Left hindlimb (tissue), 1 donor: Measurements from ENCODE around the gene XIRP2.

ENCODE experiments used
- DNase-seq: peaks from one replicate; pipeline ENCODE4 v3.0.0-alpha.2; 2018

Gene XIRP2, protein sequence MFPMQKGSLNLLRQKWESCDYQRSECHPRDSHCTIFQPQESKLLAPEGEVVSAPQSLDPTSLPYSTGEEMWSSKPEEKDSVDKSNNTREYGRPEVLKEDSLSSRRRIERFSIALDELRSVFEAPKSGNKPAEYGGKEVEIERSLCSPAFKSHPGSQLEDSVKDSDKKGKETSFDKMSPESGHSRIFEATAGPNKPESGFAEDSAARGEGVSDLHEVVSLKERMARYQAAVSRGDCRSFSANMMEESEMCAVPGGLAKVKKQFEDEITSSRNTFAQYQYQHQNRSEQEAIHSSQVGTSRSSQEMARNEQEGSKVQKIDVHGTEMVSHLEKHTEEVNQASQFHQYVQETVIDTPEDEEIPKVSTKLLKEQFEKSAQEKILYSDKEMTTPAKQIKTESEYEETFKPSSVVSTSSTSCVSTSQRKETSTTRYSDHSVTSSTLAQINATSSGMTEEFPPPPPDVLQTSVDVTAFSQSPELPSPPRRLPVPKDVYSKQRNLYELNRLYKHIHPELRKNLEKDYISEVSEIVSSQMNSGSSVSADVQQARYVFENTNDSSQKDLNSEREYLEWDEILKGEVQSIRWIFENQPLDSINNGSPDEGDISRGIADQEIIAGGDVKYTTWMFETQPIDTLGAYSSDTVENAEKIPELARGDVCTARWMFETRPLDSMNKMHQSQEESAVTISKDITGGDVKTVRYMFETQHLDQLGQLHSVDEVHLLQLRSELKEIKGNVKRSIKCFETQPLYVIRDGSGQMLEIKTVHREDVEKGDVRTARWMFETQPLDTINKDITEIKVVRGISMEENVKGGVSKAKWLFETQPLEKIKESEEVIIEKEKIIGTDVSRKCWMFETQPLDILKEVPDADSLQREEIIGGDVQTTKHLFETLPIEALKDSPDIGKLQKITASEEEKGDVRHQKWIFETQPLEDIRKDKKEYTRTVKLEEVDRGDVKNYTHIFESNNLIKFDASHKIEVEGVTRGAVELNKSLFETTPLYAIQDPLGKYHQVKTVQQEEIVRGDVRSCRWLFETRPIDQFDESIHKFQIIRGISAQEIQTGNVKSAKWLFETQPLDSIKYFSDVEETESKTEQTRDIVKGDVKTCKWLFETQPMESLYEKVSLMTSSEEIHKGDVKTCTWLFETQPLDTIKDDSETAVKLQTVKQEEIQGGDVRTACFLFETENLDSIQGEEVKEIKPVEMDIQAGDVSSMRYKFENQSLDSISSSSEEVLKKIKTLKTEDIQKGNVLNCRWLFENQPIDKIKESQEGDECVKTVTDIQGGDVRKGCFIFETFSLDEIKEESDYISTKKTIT (N-terminal part only)

DNA sequence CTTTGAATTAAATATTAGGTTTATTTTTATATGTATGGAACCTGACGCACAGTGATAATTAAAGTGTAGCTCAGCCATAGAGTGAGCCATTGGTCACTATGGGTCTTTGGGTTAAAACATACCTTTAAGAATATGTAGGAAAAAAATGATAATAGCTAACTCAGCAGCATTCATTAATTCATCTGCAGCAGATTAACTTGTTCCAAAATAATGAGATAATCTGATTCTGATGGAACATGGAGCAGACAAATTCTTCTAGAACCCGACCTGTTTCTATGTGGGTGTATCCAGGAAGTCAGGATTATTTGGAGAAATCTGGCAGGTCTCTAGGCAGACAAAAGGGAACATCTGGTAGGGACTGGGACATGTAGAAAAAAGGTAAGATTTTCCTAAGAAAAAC, at the start of gene XIRP2:
Gene XIRP2, plus strand, starts transcription at position 301 of the 400 bp plus-strand sequence. CDS start 15,003 bp downstream, outside the sequence.
- no peak for DNase-seq

DNA sequence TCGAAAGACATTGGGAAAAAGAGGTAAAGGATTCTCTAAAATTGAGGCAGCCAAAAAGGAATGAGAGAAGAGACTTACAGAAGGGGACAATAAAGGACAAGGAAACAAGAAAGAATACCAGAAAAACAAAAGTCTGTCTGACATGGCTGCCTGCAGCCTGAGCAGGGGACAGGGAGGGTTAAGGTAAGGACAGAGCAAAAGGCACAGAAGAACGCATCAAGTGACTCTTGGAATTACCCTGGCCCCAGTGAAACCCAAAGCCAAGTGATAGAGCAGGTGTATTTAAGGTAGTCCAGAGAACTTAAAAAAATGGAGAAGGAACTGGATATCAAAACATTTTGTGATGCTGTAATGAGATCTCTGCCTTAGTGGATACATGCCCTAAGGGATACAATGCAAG, 47.1 kb upstream of the XIRP2 start:
- no peak for DNase-seq

DNA sequence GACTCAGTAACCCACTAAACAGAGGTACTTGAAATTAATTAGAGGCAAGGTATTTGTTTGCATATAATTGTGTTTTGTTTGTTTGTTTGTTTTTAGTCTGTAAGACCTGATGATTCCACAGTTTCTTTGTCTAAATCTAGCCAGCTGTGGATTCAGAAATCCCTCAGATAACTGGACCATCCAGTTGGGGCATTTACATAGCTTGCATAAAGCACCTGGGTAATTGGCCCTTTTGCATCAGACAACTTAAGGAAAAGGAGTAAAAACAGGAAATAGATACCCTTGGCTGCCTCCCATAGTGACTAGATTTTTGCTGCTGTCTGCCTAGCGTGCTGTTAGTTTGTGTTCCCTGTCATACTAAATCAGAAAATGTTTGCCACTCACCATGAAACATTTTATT, 46.6 kb upstream of the XIRP2 start:
- no peak for DNase-seq

DNA sequence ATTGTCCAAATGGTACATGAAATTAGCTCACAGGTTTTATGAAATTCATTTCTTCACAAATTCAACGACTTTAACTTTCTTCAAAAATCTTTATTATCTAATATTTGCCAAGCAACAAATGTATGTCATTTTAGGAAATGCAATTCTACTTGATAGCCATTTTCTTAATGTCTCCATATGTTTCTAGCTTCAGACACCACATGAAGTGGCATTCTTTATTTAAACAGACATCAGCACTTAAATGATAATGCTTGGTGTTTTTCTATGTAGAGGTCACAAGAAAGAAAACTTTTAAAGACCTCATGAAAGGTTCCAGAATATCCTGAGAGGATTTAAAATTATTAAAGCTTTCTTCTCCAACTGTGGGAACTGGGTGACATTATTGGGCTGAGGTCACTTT, 44.2 kb upstream of the XIRP2 start:
- DNase-seq: no peak

DNA sequence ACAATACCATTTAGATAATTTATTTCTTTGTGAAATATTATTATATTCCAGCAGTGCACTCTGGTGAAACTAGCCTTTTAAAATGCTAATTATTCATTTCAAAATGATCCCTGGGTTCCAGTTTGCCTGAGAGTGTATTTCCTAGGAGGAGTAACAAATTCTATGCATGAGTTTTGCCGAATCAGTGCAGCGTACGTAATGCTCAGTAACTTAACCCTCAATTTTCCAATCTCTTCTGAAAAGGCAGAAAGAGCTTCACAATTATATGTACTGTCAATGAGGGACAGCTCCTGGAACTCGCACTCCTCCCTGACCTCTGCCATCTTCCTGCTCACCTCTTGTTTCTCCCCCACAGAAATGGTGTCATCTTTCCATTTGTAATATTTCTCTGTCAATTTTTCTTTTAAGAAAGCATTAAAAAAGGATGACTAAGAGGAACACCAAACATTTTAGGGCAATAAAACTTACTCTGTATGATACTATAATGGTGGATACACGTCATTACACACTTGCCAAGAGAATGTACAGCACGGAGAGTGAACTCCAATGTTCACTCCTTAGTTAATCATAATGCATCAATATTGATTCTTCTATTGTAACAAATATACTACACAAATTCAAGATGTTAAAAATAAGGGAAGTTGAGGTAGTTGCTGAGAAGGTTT, 25.7 kb upstream of the XIRP2 start:
- DNase-seq: no peak

DNA sequence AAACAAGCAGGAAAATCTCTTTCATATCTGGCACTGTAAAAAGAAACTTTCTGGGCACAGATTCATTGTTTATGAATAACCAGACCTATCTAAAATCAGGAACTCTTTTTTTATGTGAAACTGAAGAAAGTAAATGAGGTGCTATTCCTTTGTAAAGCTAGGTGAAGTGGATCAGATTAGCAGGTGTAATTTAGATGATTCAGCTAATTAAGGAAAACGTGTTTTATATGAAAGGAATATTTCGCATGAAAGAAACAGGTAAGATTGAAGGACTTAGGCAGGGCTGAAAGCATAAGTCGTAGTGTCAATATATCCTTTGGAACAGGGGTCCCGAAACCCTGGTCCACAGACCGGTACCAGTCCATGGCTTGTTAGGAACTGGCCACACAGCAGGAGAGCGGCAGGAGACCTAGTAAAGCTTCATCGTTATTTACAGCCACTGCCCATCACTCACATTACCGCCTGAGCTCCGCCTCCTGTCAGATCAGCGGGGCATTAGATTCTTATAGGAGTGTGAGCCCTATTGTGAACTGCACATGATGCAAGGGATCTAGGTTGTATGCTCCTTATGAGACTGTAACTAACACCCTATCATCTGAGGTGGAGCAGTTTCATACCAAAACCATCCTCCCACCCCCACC, 20.3 kb upstream of the XIRP2 start:
- DNase-seq: no peak

DNA sequence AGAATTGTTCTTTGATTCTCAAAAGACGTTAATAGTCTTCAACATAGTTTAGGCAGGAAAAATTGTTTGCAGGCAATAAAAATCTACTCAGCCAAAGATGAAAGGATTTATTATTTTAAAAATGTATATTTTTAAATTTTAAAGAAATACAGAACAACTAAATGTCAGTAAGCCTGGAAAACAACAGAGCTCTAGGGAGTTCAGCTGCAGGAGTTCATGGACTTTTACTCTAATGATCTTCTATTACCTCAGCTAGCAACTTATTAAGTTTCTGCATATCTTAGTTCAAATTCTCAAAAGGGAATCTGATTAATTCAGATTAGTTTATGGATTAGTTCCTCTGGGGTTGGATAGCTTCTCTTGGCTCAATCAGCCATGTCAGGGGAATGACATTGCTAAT, 17.9 kb upstream of the XIRP2 start:
- no peak for DNase-seq

DNA sequence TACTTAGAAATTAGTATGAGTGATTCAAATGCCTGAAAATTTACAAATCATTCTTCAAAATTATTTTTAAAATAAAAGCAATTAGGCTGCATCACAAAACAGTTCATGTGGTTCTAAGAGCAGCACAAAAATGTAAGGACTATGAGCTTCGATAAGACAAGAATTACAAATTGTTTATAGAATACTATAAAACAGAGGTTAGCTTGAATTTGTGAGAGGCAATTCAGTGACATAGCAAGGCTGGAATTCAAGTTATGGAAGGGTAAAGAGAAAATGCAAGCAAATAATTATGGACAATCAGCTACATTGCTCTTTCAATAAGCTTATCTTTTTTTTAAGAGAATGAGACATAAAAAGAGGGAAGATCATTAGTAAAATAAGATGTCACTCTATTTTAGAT, 7.1 kb upstream of the XIRP2 start:
- no peak for DNase-seq

DNA sequence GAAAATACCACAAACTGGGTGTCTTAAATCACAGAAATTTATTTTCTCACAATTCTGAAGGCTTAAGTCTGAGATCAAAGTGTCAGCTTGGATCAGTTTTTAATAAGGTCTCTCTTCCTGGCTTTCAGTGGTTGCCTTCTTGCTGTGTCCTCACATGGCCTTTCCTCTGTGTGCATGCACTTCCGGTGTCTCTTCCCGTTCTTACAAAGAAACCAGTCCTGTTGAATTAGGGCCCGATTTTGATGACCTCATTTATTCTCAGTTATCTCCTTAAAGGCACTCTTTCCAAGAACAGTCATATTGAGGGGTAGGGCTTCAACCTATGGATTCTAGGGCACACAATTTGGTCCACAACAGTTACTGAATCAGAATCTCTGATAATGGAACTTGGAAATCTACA, 5.4 kb upstream of the XIRP2 start:
- no peak for DNase-seq

DNA sequence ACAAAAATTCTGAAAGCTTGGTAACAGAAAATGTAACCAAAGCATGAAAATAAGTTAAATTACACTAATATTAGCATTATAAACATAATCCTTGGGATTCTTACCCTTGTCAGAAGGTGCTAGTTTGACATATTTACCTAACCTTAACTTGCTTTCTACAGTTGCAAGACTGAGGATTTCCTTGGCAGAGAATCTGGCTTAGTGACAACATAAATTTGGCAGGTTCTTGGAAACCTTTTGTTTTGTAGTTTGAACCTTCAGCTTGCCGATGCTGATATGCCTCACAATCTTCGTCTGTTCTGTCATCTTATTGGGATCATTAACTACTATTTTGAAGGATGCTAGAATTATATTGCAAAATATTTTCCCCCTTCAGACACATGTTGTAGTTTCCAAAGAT, 3.4 kb downstream of the XIRP2 start:
- DNase-seq: no peak

DNA sequence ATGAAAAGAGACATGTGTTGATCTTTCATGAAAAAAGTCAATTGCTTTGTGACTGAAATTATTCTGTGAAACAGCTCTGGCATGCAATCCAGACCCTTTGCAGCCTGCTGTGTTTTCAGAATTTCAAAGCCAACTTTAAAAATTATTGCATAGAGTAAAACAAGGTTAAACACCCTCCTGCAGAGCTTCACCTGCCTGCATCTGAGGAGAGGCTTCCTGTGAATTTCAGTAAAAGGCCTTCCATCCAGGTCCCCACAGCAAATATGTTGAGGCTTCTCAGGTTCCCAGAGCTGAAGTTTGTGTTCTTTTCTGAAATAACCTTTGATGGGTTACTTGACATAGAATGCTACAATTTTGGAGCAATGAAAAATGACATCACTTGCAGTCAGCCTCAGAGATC, 4.1 kb downstream of the XIRP2 start:
- no peak for DNase-seq

DNA sequence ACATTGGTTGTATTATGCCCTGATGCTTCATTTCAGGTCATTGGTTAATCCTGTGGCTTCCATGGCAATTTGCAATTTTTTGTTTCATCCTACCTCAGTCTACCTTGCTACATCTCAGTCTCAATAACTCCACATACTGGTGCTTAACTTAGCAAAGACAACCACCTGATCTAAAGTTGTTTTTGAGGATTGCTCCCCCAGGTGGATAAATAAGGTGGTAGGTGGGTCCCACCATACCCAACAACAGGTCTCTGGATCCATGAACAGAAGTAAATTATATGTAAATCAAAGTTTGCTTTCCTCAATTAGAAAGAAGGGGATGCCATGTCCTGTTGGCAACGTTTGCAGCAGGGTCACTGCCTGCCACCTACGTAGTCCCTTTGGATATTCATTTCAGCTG, 7.0 kb downstream of the XIRP2 start:
- no peak for DNase-seq

DNA sequence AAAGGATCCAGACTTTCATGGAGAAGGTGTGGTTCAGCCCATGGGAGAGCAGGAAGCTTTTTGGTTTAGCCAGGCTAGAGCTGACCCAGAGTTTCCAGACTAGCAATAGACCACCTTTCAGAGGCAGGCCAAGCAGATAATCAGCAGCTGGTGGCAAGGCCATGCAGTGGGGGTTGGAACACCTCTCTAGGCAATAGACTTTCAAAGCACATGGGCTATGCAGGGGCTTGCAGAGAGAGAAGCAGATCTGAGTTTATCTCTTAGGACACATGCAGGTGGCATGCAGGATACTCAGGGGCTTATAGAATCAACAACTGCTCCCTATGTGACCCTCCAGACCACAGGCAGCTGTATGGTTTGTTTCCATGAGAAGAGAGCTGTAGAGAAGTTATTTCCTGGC, 9.4 kb downstream of the XIRP2 start:
- no peak for DNase-seq

DNA sequence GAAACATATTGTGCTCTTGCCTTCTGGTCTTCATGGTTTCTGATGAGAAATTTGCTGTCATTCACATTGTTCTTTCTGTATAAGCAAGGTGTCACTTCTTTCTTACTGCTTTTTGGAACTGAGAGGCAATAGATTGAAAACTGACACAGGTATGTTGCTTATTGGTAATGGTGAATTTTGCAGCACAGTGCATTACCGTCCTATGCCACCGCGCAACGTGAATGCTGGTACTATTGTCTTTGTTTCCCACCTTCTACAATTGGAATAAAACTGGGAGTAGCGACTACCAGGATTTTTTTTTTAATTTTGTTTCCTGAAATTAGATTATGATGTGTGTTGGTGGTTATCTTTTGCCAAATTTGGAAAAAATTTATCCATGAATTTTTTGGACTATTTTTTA, 11.4 kb downstream of the XIRP2 start:
- no peak for DNase-seq

DNA sequence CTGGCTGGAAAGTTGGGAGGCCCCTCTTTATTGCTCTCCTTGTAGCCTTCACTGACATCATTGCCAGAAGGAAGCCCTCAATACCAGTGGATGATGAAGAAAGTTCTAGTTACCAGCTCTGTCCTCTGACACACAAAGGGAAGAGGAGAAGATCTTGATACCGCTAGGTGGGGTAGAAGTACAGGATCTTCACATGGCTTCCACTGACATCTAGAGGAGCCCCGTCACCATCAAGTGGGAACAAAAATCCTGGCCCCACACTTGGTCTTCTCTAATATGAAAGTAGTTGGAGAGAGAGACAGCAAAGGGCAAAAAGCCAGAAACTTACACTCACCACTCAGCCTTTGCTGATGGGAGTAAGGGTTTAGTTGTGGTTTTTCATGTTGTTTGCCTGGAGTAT, 12.4 kb downstream of the XIRP2 start:
- DNase-seq: no peak

DNA sequence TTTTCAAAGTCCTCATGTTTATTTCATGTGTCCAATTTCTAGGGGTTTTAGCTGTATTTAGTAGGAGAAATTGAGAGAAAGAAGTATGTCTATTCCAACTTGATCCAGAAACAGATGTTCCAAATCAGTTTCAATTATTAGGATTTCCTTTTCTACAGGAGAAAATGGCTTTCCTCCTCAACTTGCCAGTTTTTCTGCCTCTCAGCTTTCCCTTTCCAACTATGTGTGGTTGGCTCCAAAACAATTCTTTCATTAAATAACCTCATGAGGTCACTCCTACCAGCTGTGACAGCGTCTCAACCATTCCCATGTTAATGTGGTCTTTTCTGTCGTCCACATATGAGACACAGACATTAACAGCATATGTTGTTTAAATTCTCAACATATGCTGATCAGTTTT, 13.1 kb downstream of the XIRP2 start:
- no peak for DNase-seq

DNA sequence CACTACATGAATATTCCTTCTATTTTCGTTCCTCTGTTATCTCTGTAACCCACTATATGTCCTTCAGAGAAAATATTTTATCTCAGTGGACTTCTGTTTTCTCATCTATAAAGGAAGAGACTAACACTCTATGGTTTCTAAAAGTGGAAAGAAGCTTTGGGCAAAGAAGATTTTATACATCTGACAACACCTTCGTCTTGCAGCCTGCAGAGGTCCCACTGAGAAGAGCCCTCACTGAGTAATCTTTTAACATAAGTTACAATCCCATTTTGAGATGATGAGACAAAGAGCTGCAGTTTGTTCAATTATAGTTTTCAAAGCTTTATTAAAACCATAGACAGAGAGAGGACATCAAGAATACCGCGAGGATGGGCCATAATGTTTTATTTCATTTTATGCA, 28.7 kb downstream of the XIRP2 start:
- no peak for DNase-seq

DNA sequence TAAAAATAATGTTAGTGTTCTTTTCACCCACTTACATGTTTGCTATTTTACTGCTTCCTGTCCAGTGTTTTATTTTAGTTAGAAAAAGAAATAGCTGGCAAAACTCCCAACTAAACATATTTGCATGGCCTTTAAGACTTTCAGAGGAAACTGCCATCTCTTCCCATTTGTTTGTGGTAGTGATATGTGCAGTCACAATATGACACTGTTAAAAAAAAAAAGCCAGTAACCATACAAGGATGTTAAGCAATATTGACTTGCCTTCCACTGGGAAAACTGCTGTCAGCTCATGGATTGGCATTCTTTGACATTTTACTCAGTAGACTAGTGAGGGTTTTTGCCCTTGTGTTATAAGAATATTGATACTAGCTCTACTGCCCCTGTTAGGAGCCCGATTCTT, 29.1 kb downstream of the XIRP2 start:
- no peak for DNase-seq

DNA sequence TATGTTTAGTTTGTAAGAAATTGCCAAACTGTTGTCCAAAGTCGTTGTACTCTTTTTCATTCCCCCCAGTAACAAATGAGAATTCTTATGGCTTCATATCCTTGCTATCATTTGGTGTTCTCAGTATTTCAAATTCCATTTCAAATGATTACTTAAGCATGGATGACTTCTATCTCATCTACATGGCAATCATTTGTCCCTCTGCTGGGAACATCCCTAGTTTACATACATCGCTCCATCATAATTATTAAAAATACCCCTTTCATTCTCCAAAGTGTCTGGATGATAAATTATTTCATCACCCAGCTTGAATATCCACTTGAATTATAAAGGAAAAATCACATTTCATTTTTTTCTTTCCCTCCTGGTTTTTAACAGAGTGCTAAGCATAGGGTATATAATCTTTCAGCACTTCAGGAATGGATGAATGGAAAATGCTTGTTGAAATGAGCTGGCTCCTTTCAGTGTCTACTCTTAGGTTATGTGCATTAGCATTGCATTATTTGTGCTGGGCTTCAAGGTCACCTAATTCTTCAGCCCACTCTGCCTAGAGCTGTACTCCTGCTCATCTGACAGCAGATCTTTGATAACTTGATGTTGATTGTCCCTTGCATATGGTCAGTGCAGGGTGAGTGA, 33.1 kb downstream of the XIRP2 start:
- no peak for DNase-seq

DNA sequence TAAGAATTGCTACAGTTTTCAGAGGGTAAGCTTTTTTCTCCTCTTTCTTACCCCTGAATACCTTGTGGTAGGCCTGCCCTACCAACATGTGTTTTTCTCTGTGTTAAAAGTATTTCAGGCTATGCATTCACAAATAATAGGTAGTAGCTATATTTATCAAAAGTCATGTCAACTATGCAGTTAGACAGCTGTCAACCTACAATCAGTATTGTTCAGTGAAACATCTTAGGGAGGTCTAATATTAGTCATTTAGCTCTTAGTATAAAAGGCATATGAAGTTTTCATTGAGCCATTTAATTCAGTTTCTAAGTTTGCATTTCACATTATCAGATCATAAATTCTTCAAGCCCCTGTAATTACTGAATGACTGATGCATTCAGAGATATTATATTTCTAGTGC, 36.7 kb downstream of the XIRP2 start:
- no peak for DNase-seq

DNA sequence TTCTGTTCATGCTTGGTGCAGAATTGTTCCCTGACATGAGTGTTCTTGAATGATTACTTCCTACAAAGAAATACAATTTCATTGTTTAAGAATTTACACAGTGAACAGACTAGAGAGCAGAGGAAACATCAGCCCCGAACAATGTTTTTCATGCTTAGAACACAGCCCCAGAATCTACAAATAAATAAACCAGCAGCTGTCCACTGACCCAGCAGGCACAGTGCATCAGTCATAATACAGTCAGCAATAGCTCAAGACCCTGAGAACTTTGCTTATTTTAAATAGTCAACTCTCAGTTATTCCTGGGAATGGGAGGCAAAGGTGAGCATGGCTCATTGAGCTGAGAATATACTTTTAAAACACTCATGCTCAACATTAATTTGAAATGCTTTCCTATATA, 38.4 kb downstream of the XIRP2 start:
- no peak for DNase-seq

DNA sequence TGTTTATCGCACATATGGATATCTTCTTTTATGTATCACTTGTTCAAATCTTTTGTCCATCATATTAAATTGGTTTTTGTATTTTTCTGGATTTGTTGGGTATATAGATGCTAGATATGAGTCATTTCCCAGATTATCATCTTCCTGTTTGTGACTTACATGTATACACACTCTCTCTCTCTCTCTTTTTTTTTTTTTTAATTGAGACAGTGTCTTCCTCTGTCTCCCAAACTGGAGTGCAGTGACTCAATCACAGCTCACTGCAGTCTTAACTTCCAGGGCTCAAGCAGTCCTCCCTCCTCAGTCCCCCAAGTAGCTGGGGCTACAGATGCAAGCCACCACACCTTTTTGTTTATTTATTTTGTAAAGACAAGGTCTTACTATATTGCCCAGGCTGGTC, 43.8 kb downstream of the XIRP2 start:
- no peak for DNase-seq
